ENCODE measurements around the gene ADAMTS17.

GRCh38 chr15:100172356-100173024 is 169.3 kb downstream of the ADAMTS17 start:
- TF ChIP-seq ZNF197 (CRISPR knock-in tag; IDR thresholded peaks at IDR 0.05; ENCODE audit: low read depth) (no peak), NEUROD1 (IDR thresholded peaks at IDR 0.05; ENCODE audit: borderline replicate concordance, low read depth, low read length, partially characterized antibody) (no peak), POLR2A (conservative IDR thresholded peaks at IDR 0.05) (no peak), CTCF (IDR thresholded peaks at IDR 0.05 in 2 of 3, conservative IDR thresholded peaks at IDR 0.05 in 1 of 3; ENCODE audit: insufficient read depth in 2 of 3, low read depth in 1 of 3, low read length in 3 of 3) (no peak), ADNP (tag; IDR thresholded peaks at IDR 0.05) (no peak), REST (IDR thresholded peaks at IDR 0.05; ENCODE audit: borderline replicate concordance) (no peak), REST (CRISPR knock-in tag; IDR thresholded peaks at IDR 0.05; ENCODE audit: low read depth) (no peak)
